NB4 (cell line): ENCODE measurements around the gene TNNC1.

Experiments
- CTCF ChIP-seq: IDR thresholded peaks from one replicate; pipeline ENCODE4 v1.5.1; 2012; ENCODE audit warnings: low read depth, low read length
- MAX ChIP-seq: IDR thresholded peaks from 2 replicates; pipeline ENCODE4 v1.6.1; 2011; ENCODE audit warnings: low read depth, low read length
- POLR2A ChIP-seq: IDR thresholded peaks from 2 replicates; pipeline ENCODE4 v1.6.1; 2011; ENCODE audit warnings: mild to moderate bottlenecking; ENCODE audit not compliant: insufficient read length; ENCODE audit errors: extremely low read depth

GRCh38 chr3:52403955-52404354 is 49.9 kb downstream of the TNNC1 start:
- TF ChIP-seq CTCF (no peak), POLR2A (no peak), MAX (no peak)
